NCI-H187 treated with DMSO at 0.1 percent for 48 hours (cell line): ENCODE measurements around the gene DYNC1I2.

Source experiments
- DNase-seq: peaks from one replicate; lab custom pipeline; 2025; lab: John Stamatoyannopoulos, UW

Gene DYNC1I2

GRCh38 chr2:171778515-171778914 lies 91.2 kb downstream of the DYNC1I2 start:
- no peak for DNase-seq

- DNase-seq: no peak
Measured at GRCh38 chr2:171785450-171785849, 98.2 kb downstream of the DYNC1I2 start.

GRCh38 chr2:171787333-171788072 lies 100.2 kb downstream of the DYNC1I2 start:
- no peak for DNase-seq

- no peak for DNase-seq
Measured at GRCh38 chr2:171788316-171788993, 101.2 kb downstream of the DYNC1I2 start.

- DNase-seq: no peak
Measured at GRCh38 chr2:171789956-171790355, 102.7 kb downstream of the DYNC1I2 start.

- no peak for DNase-seq
Measured at GRCh38 chr2:171791361-171791760, 104.1 kb downstream of the DYNC1I2 start.

- no peak for DNase-seq
Measured at GRCh38 chr2:171792157-171792556, 104.9 kb downstream of the DYNC1I2 start.

- no peak for DNase-seq
Measured at GRCh38 chr2:171792886-171793580, 105.8 kb downstream of the DYNC1I2 start.

GRCh38 chr2:171793691-171794678 lies 106.7 kb downstream of the DYNC1I2 start:
- DNase-seq: no peak

- DNase-seq: no peak
Measured at GRCh38 chr2:171794918-171795317, 107.6 kb downstream of the DYNC1I2 start.
